AG10803 (cell line): ENCODE data around the gene MEGF6.

ENCODE experiments used
- DNase-seq: peaks from one replicate; pipeline ENCODE4 v3.0.0; 2010; ENCODE audit warnings: low read depth
- H3K4me3 ChIP-seq: 2 replicates; pipeline ENCODE4 v1.5.1; 2011; ENCODE audit warnings: mild to moderate bottlenecking, low read length, control low read depth
- CTCF ChIP-seq: conservative IDR thresholded peaks from 2 replicates; pipeline ENCODE4 v1.5.1; 2011; ENCODE audit warnings: mild to moderate bottlenecking, low read length, control low read depth, inconsistent platforms

The MEGF6 gene

GRCh38 chr1:3611170-3612019 lies at the start of gene MEGF6:
TSS of gene MEGF6 (minus strand) at chr1:3611508. CDS start at chr1:3611268, 240 bp downstream.
- H3K4me3 ChIP-seq = no peak within 1 kb of the TSS
- DNase-seq = no peak
- no peak for TF ChIP-seq CTCF

GRCh38 chr1:3660704-3661103 lies 49.4 kb upstream of the MEGF6 start:
- no peak overlapping the region for H3K4me3 ChIP-seq
- no peak for DNase-seq
- TF ChIP-seq CTCF = no peak

- TF ChIP-seq CTCF = no peak
- no peak for DNase-seq
- H3K4me3 ChIP-seq = no peak overlapping the region
Measured at GRCh38 chr1:3659093-3659492, 47.8 kb upstream of the MEGF6 start.

GRCh38 chr1:3658231-3658615 lies 46.9 kb upstream of the MEGF6 start:
- no peak for DNase-seq
- no peak for TF ChIP-seq CTCF
- H3K4me3 ChIP-seq = no peak overlapping the region

- no peak for TF ChIP-seq CTCF
- no peak for DNase-seq
Measured at GRCh38 chr1:3657578-3658230, 46.4 kb upstream of the MEGF6 start.

GRCh38 chr1:3657096-3657475 lies 45.8 kb upstream of the MEGF6 start:
- DNase-seq = no peak
- no peak for TF ChIP-seq CTCF
- H3K4me3 ChIP-seq = no peak overlapping the region

More at GRCh38 chr1:3657578-3658230, 46.4 kb upstream of the MEGF6 start:
- no peak overlapping the region for H3K4me3 ChIP-seq
